ENCODE measurements around the gene IFT25.
A peak's percentile ranks its signal among the peaks of the same experiment; 100 is the strongest.
"Not testable (repeated sequence)": the region's sequence is repeated elsewhere in the genome, so short reads cannot be mapped to it uniquely, and the experiment has no call there.

Gene IFT25

DNA sequence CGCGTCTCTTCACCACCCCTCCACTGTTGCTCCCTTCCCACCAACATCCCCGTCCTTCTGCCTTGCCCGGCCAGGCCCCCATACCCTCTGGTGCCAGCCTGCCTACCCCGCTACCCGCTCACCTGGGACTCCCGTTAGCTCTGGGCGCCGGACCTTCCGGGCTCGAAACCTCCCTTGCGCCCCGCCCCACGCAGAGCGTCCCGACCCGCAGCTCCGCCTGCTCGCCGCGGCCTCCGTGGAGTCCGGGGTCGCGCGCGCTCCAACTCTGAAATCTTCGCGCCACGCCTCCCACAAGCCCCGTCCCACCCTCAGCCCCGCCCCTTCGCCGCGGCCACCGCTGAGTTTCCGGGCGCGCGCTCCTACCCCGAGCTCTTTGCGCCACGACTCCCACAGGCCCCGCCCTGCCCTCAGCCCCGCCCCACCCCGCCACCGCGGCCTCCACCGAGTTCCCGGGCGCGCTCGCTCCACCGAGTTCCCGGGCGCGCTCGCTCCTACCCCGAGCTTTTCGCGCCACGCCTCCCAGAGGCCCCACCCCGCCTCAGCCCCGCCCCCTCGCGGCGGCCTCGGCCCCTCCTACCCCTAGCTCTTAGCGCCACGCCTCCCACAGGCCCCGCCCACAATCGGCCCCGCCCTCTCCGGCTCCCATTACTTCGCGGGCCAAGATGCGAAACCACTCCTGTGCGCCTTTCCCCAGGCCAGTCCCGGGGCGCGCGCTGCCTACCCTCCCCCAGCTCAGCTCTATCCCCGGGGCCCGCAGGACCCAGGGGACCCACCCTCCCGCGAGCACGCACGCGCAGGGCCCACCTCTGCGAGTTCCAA, at the start of gene IFT25:
IFT25 (minus strand) TSS at position 267 of the 819 bp plus-strand sequence. CDS start 5,617 bp downstream, outside the sequence.
- DNase-seq, result peak; percentile 97

DNA sequence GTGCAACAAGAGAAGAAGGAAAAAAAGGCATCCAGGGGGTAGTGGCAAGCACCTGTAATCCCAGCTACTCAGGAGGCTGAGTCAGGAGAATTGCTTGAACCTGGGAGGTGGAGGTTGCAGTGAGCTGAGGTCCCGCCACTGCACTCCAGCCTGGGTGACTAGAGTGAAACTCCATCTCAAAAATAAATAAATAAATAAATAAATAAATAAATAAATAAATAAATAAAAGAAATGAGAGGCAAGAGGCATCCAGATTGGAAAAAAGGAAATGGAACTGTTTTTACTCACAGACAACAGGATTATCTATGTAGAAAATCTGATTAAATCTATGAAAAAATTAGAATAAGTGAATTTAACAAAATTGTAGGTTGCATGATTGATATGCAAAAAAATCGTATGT, 49.0 kb upstream of the IFT25 start:
- not testable (repeated sequence) for DNase-seq

DNA sequence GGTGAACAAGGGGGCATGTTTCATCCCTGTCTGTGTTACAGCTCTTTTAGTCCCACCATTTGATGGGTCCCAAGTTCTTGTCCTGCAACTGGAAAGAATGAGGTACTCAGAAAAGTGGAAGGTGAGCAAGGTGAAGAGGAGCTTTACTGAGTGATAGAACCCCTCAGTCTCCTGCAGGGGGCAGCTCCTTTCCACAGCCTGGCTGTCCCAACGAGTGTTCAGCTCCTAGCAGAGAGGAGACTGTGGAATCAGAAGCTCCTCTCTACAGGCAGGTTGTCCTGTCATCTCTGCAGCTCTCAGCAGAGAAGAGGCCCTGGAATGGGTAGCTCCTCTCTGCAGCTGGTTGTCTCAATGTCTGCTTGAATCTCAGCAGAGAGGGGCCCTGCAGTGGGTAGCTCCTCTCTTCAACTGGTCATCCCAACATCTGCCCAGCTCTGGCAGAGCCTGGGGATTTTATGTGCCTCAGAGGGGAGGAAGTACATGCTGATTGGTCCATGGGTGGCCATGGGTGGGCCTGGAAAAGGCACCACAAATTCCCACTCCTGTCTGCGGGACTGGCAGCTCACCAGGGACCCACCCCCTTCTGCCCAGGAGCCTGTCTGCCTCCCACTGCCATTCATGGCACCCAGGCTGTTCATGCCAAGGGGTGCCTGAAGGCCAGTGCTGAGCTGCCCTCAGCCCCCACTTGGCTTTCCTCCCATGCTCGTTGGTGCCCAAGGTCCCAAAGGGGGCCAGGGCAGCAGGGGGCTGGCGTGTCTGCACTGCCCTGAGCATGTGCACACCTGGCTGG, 46.8 kb upstream of the IFT25 start:
- no peak for DNase-seq

DNA sequence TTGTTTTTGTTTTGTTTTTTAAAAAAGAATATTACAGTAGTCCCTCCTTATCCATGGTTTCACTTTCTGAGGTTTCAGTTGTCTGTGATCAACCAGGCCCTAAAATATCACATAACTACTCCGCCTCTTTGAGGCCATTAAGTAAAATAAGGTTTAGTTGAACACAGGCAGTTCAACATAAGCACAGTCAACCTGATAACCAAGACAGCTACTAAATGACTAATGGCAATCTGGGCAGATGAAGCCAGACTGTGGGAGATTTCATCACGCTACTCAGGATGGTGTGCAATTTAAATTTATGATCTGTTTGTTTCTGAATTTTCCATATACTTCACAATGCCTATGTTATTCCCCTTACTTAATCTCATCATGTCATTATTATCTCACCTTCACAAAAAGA, 42.4 kb upstream of the IFT25 start:
- DNase-seq, result no peak

DNA sequence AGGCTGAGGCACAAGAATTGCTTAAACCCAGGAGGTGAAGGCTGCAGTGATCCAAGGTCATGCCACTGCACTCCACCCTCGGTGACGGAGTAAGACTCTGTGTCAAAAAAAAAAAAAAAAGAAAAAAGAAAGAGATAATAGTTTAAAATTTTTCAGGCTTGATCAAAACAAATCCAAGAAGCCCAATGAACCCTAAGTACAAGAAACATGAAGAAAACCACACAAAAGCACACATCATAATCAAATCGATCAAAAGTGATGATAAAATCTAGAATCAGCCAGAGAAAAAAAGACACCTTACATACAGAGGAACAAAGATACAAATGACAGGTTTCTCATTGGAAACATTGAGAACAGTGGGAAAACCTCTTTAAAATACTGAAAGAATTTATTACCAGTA, 41.0 kb upstream of the IFT25 start:
- DNase-seq, result no peak

DNA sequence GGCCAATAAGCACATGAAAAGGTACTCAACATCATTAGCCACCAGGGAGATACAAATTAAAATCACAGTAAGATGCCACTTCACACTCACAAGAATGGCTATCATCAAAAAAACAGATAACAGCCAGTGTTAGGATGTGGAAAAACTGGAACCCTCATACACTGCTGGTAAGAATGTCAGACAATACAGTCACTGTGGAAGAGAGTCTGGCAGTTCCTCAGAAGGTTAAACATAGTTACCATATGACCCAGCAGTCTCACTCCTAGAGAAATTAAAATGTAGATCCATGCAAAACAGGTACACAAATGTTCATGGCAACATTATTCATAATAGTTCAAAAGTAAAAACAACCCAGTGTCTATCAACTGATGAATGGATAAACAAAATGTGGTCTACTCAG, 39.2 kb upstream of the IFT25 start:
- no peak for DNase-seq

DNA sequence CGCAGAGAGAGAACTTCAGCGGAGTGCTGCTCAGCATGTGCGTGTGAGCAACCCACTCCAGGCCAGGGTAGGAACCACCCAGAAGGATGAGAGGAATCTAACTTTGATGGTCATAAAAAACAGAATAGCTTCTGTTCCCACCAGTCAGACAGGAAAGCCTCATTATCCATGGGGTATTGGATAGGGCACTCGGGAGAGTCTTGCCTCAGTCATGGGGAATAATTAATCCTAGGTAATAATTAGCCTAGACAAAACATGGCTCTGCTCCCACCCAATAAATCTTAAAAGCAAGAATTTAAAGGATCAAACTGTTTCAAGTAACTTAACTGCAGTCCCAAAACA, 37.2 kb upstream of the IFT25 start:
- no peak for DNase-seq

DNA sequence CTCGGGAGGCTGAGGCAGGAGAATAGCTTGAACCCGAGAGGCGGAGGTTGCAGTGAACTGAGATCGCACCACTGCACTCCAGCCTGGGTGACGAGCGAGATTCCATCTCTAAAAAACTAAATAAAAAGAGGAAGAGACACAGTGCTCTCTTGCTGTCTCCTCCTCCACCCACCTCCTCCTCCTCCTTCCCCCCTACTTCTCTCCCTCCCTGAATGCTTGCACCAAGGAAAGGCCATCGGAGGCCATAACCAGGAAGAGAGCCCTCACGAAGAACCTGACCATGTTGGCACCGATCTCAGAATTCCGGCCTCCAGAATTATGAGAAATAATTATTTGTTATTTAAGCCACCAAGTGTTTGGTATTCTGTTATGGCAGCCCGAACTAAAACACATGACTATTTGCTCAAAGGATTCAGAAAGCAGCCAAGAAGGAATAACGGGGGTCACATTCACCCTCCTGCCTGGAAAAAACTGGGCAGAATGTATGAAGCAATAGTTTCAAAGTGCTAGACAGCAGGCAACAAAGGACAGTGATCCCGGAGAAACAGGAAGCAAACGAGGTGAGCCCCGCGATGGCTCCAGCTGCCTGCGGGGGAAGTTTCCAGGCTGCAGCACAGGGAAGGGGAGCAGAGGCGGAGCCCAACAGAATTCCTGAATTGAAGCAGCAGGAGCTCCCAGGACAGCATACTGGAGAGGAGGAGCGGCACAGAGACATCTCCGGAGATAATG, 36.7 kb upstream of the IFT25 start:
- DNase-seq, result no peak

DNA sequence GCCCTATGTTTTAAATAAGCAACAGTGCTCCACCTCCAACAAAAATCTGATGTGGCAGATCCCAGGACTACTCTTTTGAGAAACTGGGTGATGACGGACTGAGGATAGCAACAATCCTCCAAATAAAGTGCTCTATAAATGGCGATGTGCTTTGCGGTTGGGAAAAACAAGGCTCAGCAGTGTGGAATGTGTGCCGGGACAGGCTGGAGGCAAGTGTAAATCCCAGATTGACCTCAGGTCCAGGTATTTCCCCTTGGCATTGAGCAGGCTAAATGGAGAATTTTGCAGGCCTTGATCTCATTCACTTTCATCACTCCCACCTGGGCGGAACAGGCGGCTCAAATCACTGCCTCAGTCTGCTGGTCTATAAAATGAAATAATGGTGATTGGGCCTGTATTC, 35.7 kb upstream of the IFT25 start:
- DNase-seq, result no peak

DNA sequence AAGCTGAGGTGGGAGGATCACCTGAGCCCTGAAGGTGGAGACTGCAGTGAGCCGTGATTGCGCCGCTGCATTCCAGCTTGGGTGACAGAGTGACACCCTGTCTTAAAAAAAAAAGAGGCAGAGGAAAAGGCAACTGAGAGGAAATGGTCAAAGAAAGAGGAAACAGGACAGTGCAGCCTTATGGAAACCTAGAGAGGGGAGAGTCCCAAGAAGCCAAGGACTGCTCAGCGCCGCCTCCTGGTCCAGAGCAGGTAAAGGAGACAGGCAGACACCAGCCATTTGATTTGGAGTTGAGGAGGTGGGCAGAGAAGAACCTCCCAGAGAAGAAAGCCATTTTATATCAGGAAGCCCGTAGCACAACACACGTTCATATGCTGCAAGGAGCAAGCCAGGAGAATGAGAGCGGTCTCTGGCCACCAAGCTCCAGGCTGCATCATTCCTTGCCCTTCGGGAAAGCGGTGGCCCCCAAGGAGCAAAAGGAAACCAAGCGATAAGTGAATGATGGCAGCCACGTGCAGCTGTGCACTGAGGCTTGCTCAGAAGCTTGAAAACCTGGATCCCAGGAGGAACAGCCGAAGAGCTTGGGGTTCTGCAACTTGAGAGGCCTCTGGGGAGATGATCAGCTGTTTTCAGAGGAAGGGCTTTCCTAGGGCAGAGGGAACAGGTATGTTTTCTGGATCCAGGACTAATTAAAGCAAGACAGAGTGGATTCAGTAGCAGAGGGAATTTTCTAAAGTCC, 34.4 kb upstream of the IFT25 start:
- DNase-seq, result no peak

DNA sequence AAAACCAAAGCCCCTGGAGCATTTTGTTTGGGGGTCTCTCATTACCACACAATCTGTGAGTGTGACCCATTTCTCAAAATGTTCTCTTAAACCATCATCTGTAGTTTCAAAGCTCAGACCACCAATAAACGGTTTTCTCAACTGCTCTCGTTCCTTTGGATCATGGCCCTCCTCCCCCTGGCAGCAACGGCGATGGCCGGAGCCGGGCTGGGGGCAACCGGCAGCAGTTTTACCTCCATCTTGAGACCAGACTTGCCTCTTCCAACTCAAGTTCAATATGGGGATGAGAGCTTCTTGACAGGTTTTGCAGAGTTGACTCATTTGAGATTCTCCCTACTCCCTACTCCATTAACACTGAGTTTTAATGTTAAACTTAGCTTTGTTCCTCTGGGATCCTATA, 30.4 kb upstream of the IFT25 start:
- no peak for DNase-seq

DNA sequence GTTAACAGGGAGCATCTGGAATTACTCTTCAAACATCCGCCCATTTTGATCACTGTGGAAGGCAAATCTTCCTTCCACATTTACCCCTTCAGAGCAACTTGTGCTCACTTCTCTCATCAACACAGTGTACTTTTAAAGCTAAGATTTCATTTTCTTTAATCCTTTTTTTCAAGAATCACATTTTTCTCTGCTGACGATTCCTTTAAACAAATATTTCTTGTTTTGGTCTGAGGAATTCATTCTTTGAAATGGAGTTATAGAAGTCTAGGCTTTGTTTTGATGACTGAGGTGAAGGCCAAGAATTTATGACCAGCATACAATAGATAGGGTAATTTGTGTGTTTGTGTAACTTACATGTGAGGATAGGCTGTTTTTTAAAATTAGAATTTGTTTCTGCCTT, 26.2 kb upstream of the IFT25 start:
- DNase-seq, result no peak

DNA sequence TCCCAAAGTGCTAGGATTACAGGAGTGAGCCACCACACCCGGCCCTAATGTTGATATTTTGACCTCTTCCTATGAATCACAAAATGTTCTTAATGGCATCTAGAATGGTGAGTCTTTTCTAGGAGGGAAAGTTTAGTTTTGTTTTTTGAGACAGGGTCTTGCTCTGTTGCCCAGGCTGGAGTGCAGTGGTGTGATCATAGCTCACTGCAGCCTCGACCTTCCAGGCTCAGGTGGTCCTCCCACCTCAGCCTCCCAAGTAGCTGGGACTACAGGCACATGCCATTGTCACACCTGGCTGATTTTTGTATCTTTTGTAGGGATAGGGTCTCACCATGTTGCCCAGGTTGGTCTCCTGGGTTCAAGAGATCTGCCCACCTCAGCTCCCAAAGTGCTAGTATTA, 23.8 kb upstream of the IFT25 start:
- not testable (repeated sequence) for DNase-seq

DNA sequence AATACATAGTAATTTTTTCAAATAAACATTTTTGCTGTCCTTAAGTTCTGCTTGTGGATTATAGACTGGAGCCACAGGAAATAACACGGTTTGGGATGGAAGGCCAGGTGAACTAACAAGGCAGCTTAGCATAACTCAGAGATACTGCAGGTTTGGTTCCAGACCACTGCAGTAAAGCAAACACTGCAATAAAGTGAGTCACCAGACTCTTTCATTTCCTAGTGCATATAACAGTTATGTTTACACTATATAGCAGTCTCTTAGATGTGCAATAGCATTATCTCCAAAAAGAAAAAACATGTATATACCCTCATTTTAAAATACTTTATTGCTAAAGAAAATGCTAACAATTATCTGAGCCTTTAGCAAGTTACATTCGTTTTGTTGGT, 22.6 kb upstream of the IFT25 start:
- DNase-seq, result no peak

DNA sequence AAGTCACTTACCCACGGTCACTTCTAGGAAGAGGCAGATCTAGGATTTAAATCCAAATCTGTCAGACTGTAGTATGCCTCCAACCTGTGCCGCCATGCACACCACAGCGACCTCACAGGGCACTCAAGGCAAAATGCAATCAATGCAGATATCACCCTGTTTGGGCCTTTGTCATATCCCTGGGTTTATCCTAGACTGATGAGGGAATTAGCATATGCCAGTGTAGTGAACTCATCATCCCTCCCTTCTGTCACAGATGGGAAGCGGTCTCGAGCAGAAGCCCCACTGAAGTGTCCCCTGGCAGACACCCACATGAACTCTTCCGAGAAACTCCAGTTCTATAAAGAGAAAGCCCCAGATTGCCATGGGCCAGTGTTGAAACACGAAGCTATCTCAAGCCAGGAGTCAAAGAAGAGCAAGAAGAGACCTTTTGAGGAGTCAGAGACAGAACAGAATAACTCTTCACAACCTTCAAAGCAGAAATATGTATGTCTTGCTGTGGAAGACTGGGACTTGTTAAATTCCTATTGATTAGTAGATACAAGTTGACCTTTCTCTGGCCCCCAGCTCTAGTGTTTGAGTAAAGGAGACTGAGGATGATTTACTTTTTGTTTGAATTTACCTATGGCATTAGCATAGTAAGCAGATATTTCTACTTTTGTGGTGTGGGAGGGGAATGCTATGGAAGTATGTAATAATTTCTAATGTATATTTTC, 22.1 kb upstream of the IFT25 start:
- DNase-seq, result no peak

DNA sequence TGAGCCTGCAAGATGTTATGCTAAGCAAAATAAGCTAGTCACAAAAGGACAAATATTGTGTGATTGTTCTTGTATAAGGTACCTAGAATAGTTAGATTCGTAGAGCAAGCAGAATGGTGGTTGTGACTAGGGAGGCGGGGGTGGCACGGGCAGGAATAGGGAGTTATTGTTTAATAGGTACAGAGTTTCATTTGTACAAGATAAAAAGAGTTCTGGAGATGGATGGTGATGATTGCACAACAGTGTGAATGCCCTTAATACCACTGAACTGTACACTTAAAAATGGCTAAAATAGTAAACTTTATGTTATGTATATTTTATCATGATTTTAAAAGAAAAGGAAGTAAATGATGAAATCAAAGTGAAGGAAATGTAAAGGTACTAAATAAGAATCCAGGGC, 21.3 kb upstream of the IFT25 start:
- DNase-seq, result no peak

DNA sequence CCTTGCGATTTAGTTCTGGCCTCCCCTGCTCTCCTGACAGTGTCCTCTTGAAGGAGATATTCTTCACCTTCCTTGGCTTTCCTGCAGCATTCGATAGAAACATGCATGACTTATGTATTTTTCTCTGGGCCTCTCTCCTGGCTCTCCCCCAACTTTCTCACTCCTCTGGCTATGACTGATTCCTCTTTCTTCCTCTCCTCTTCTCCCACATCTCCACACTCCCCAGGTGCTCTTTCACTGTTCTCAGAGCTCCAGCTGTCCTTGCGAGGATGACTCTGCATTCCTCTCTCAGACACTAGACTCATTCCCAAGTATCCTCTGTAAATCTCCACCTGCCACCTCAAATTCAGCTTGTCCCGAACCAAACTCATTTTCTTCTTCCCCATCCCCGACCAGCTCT, 18.6 kb upstream of the IFT25 start:
- no peak for DNase-seq

DNA sequence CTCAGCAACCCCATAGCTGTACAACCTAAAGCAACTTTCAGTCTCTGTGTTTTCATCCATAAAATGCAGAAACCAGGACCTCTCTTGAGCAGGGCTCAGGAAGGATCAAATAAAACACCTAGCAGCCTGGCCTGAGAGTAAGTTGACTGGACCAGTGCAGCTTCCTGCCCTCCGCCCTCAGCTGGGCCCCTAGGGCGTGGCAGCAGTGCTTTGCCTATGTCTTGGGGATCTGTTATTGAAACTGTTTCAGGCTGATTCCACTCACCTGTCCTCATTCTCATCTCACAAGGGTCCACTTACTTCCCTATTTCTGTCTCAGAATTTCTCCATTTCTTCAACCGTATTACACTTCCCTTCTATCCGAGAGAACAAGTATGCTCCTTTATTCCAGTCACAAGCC, 18.0 kb upstream of the IFT25 start:
- DNase-seq, result no peak

DNA sequence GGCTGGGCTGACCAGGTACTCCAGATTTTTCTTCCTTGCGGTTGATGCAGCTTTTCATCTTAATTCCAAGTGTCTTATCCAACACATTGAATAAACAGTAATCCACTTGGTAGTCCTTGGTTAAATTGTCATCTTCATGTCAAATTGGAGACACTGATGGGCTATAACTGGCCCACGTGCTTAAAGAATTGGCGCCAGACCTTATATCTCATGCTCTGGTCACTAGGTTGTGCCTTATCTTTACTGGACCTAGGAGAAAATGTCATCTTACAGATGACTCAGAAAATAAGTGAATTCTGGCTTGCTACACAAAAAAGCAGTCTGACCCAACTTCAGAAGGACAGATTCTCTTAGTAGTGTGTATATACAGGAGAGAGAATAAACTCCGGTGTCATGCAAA, 16.9 kb upstream of the IFT25 start:
- DNase-seq, result no peak

DNA sequence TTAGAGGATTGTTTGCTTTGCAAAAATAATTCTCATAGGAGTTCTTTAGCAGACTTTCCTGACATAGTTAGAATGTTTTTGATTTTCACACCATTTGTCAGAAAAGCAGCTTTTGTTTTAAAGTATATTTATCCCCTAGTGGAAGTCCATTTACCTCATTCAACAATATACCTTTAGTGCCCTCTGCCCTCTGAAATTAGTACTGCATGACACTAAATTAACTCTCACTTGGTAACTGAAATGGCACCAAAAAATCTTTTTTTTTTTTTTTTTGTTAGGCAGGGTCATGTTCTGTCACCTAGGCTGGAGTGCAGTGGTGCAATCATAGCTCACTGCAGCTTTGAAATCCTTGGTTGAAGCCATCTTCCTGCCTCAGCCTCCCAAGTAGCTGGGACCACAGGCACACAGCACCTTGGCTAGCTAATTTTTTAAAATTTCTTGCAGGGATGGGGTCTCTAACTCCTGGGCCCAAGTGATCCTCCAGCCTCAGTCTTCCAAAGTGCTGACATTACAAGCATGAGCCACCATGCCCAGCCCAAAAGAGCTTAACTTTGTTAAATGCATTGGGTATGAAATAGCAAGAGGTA, 14.3 kb upstream of the IFT25 start:
- no peak for DNase-seq

DNA sequence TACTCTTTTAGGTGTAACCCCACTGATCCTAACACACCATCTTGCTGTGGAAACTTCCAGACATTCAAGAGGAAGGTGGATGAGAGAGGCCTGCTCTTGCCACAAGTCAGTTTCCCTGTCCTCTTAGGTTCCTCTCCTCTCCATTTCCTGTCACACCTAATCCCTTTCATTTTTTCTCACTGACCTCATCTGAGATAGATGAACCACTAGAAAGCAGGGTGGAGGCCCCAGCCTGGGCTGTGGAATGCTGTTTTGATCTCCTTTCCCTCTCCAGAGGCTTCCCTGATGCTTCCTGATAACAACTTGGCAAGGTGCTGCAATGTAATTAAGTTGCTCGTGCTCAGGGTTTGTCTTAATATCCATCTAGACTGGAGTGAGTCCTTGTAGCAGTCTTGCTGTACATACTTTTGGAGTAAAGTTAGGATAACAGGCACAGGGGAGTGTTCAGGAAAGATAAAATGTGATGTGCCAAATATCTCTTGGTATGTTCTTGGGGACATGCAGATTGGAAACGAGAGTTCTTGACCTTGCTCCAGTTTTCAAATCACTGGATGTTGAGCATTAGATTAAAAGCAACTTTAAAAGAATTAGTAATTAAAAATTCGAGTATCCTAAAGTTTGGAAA, 11.8 kb upstream of the IFT25 start:
- DNase-seq, result no peak
